Kidney (tissue), 14 donors: ENCODE measurements around the gene SPRED3. TPM values are rescaled to one million over a fixed set of nuclear protein-coding genes. Genes with fewer than 3 reads are reported as not detected.
A peak's percentile ranks its signal among the peaks of the same experiment; 100 is the strongest.

Source experiments
- DNase-seq, 5 donors: peaks; one replicate each; pipeline ENCODE4 v3.0.0-alpha.2; 2013 to 2020
- FAIRE-seq: peaks from 2 replicates; lab custom pipeline; 2012; peaks lifted over from hg19 to GRCh38; lab: Jason Lieb, UNC
- H3K27ac ChIP-seq, 2 donors: one replicate each; pipeline ENCODE4 v1.7.0; 2013; ENCODE audit warnings: low read depth in 2 of 2, low read length in 2 of 2, inconsistent platforms in 1 of 2
- H3K27me3 ChIP-seq: one replicate; pipeline ENCODE4 v1.7.1; 2013; ENCODE audit warnings: low read length, inconsistent platforms; ENCODE audit not compliant: control insufficient read depth, insufficient read depth
- H3K36me3 ChIP-seq, 3 donors: one replicate each; pipeline versions ENCODE4 v1.7.0 to v1.7.1; 2013; ENCODE audit warnings: low read length in 3 of 3, control low read depth in 1 of 3, inconsistent platforms in 1 of 3; ENCODE audit not compliant: insufficient read depth in 3 of 3, control insufficient read depth in 2 of 3
- H3K4me1 ChIP-seq, 3 donors: one replicate each; pipeline versions ENCODE4 v1.7.0 to v1.7.1; 2013; ENCODE audit warnings: low read length in 3 of 3, inconsistent platforms in 1 of 3, low read depth in 1 of 3; ENCODE audit not compliant: control insufficient read depth in 2 of 3, insufficient read depth in 2 of 3
- H3K4me3 ChIP-seq, 3 donors: one replicate each; pipeline versions ENCODE4 v1.7.0 to v1.8.1; 2013; ENCODE audit warnings: low read length in 3 of 3, control low read depth in 1 of 3, inconsistent platforms in 1 of 3
- H3K9ac ChIP-seq, 3 donors: one replicate each; pipeline versions ENCODE4 v1.7.0 to v1.7.1; 2013; ENCODE audit warnings: low read length in 3 of 3, control low read depth in 1 of 3, inconsistent platforms in 1 of 3
- H3K9me3 ChIP-seq, 3 donors: one replicate each; pipeline versions ENCODE4 v1.7.0 to v1.7.1; 2013; ENCODE audit warnings: low read length in 3 of 3, control low read depth in 1 of 3, inconsistent platforms in 1 of 3; ENCODE audit not compliant: control insufficient read depth in 2 of 3, insufficient read depth in 1 of 3
- CTCF ChIP-seq: IDR thresholded peaks from 3 replicates; pipeline ENCODE4 v1.5.1; 2012; ENCODE audit warnings: mild to moderate bottlenecking, moderate library complexity, borderline replicate concordance; ENCODE audit not compliant: insufficient read depth; ENCODE audit errors: extremely low read depth
- intact Hi-C: fragments of 100-400 bp; cut with DNase I; formaldehyde crosslinking; loops from one replicate; pipeline ENCODE4 v1.11.1; 2022
- polyA plus RNA-seq: library from polyadenylated mRNA; stranded (reverse); fragments of 350-450 nt; fragmentation: Illumina TruSeq; extraction: RNeasy Lipid Tissue Mini Kit (QIAGEN cat#74804); gene quantifications from one replicate; pipeline ENCODE4 v1.2.3, GENCODE V29; 2014; ENCODE audit warnings: low read depth, low replicate concordance; ENCODE audit not compliant: insufficient read depth
- total RNA-seq: library from RNA; stranded (reverse); fragmentation: NEBNext Ultra II Directional; extraction: Animal tissue kit (Norgen Biotek cat#: 25700); gene quantifications from one replicate; pipeline ENCODE4 v1.2.1, GENCODE V29; 2021
- donor health status: control.
- donor health status: control.
- donor health status: control.
- donor health status: control.
- donor health status: control.
- donor health status: DM: yes; HTN: yes; CAD: no.
- donor health status: Normal renal cell carcinoma (clear cell type).

SPRED3 gene
- total and polyA plus RNA-seq, 2 donors from 2014 or later: 0.17 to 8.7 TPM

- Histone ChIP-seq H3K4me3 (no peak overlapping the region), H3K9me3 (no peaks in the 10 kb centered on the region), H3K27ac (no peak overlapping the region), H3K27me3 (peaks cover 4% of the 10 kb centered on the region), H3K9ac (no peak overlapping the region), H3K4me1 (no peaks in the 10 kb centered on the region), H3K36me3 (no peaks in the 10 kb centered on the region)
- FAIRE-seq (no peak), DNase-seq (peak in 1 of 5 donors; percentile 58)
- TF ChIP-seq CTCF: no peak
- intact Hi-C loops: no loop called here
Observed at GRCh38 chr19:38355728-38356725, 32.5 kb upstream of the SPRED3 start.

GRCh38 chr19:38358071-38358470 is 30.4 kb upstream of the SPRED3 start:
- peaks cover 7% of the 10 kb centered on the region for H3K27me3 ChIP-seq
- FAIRE-seq: no peak

GRCh38 chr19:38359242-38360021 is 29.1 kb upstream of the SPRED3 start:
- Histone ChIP-seq H3K27me3 (peaks cover 7% of the 10 kb centered on the region), H3K4me3 (no peak overlapping the region), H3K36me3 (no peaks in the 10 kb centered on the region), H3K4me1 (peaks cover 0 to 3% (median 0%) of the 10 kb centered on the region in 3 donors), H3K9ac (no peak overlapping the region), H3K9me3 (no peaks in the 10 kb centered on the region), H3K27ac (no peak overlapping the region)
- TF ChIP-seq CTCF: no peak
- DNase-seq: peak in 1 of 5 donors; percentile 51
- intact Hi-C loops: no loop called here
- no peak for FAIRE-seq

More at GRCh38 chr19:38358071-38358470, 30.4 kb upstream of the SPRED3 start:
- intact Hi-C loops: no loop called here
- no peaks in the 10 kb centered on the region for H3K9me3 ChIP-seq
- H3K27ac ChIP-seq: no peak overlapping the region
- peaks cover 0 to 3% (median 0%) of the 10 kb centered on the region in 3 donors for H3K4me1 ChIP-seq
- TF ChIP-seq CTCF: no peak
- DNase-seq: no peak
- H3K36me3 ChIP-seq: no peaks in the 10 kb centered on the region
- no peak overlapping the region for H3K9ac ChIP-seq
- H3K4me3 ChIP-seq: no peak overlapping the region
